ENCODE measurements around the gene DTX3.
A peak's percentile ranks its signal among the peaks of the same experiment; 100 is the strongest.

DTX3 gene

DNA sequence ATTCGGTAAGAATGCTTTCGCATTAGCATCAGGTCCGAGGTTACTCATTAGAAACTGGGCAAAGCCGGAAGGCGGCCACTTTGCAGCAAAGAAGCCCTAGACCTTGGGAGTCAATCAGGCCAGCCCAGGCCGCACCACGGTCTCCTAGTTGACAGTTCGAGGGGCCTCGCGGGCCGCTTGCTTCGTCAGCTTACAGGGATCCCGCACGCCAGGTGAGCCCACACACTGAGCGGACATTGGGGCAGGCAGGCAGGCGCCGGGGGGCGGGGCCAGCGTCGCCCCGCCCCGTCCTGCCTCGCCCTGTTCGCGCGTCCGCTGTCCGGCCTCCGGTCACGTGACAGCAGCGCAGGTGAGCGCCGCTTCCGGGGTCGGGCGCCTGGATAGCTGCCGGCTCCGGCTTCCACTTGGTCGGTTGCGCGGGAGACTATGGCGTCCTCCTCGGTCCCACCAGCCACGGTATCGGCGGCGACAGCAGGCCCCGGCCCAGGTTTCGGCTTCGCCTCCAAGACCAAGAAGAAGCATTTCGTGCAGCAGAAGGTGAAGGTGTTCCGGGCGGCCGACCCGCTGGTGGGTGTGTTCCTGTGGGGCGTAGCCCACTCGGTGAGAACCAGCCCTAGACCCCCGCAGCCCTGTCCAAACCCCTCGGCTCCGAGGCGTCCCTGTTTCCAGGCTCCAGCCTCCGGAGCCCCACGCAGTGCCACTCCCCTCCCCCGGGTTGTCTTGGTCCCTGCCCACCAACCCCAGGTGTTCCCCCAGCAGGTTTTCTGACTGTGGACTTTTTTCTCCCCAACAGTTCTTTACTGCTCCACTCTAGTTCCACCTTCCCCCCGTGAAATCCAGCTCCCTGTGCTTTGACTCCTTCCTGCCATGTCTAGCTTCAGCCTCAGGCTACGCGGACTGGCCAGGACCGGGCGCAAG lies 13.5 kb upstream of the DTX3 start, which contains the start of gene PIP4K2C:
Gene PIP4K2C (plus strand): TSS at position 329 of the 918 bp plus-strand sequence. CDS start 98 bp downstream, at position 427.
- intact Hi-C loops (cut with DNase I; ENCODE audit: low total_unique reads) = no loop called here
- H3K36me3 ChIP-seq = peaks cover 11 to 24% (median 12%) of the 10 kb centered on the region in 3 donors
- H3K27me3 ChIP-seq = no peaks in the 10 kb centered on the region
- no peaks in the 10 kb centered on the region for H3K9me3 ChIP-seq
- TF ChIP-seq, protein P1, sequence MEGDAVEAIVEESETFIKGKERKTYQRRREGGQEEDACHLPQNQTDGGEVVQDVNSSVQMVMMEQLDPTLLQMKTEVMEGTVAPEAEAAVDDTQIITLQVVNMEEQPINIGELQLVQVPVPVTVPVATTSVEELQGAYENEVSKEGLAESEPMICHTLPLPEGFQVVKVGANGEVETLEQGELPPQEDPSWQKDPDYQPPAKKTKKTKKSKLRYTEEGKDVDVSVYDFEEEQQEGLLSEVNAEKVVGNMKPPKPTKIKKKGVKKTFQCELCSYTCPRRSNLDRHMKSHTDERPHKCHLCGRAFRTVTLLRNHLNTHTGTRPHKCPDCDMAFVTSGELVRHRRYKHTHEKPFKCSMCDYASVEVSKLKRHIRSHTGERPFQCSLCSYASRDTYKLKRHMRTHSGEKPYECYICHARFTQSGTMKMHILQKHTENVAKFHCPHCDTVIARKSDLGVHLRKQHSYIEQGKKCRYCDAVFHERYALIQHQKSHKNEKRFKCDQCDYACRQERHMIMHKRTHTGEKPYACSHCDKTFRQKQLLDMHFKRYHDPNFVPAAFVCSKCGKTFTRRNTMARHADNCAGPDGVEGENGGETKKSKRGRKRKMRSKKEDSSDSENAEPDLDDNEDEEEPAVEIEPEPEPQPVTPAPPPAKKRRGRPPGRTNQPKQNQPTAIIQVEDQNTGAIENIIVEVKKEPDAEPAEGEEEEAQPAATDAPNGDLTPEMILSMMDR (IDR thresholded peaks at IDR 0.05) = no peak
- H3K4me1 ChIP-seq = peaks cover 0 to 28% (median 14%) of the 10 kb centered on the region in 4 donors
- H3K27ac ChIP-seq = peak within 1 kb of the TSS; percentile 81 to 85
- peak; percentile 71 to 91 for DNase-seq
- H3K4me3 ChIP-seq = peak within 1 kb of the TSS; percentile 74 to 91

DNA sequence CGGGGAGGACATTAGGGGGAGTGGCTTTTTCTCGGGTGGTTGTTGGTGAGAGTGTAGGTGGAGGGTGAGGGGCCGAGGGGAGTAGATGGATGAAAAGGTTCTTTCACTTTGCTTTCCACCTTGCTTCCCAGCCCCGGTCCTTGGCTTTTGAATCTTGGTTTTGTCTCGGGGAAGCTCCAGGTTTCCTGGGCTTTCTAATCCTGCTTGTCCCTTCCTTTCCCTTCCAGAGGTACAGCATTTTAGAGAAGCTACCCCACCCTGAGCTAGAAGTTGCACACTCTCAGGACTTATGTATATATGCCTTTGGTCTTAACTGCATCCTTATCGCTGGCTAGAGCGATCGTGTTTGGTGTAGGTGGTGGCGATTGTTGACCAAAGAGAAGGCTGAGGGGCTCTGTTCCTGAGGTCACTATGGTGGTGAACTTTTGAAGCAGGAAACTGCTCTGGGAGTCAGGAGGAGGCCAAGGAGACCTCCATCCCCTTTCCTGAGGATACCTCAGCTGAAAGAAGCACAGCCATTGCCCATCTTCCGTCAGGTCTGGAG lies 12.8 kb upstream of the DTX3 start:
- peak overlapping the region; percentile 74 to 91 for H3K4me3 ChIP-seq
- no peaks in the 10 kb centered on the region for H3K27me3 ChIP-seq
- peaks cover 0 to 28% (median 15%) of the 10 kb centered on the region in 4 donors for H3K4me1 ChIP-seq
- DNase-seq = peak in 1 of 2 donors; percentile 40
- peaks cover 14 to 27% (median 18%) of the 10 kb centered on the region in 3 donors for H3K36me3 ChIP-seq
- peak overlapping the region; percentile 81 to 85 for H3K27ac ChIP-seq
- TF ChIP-seq, protein P1 (IDR thresholded peaks at IDR 0.05) = no peak
- intact Hi-C loops (cut with DNase I; ENCODE audit: low total_unique reads) = no loop called here
- no peaks in the 10 kb centered on the region for H3K9me3 ChIP-seq

- no peaks in the 10 kb centered on the region for H3K27me3 ChIP-seq
- H3K9me3 ChIP-seq = no peaks in the 10 kb centered on the region
- H3K27ac ChIP-seq = no peak overlapping the region
- TF ChIP-seq, protein P1 (IDR thresholded peaks at IDR 0.05) = no peak
- intact Hi-C loops (cut with DNase I; ENCODE audit: low total_unique reads) = no loop called here
- peaks cover 0 to 28% (median 15%) of the 10 kb centered on the region in 4 donors for H3K4me1 ChIP-seq
- DNase-seq = no peak
- H3K4me3 ChIP-seq = no peak overlapping the region
- H3K36me3 ChIP-seq = peaks cover 16 to 30% (median 23%) of the 10 kb centered on the region in 3 donors
Observed at GRCh38 chr12:57592551-57593165, 12.0 kb upstream of the DTX3 start.

GRCh38 chr12:57593187-57593586 lies 11.4 kb upstream of the DTX3 start:
- H3K36me3 ChIP-seq = peaks cover 16 to 36% (median 23%) of the 10 kb centered on the region in 3 donors
- TF ChIP-seq, protein P1 (IDR thresholded peaks at IDR 0.05) = no peak
- DNase-seq = no peak
- no peaks in the 10 kb centered on the region for H3K9me3 ChIP-seq
- intact Hi-C loops (cut with DNase I; ENCODE audit: low total_unique reads) = no loop called here
- no peaks in the 10 kb centered on the region for H3K27me3 ChIP-seq
- H3K27ac ChIP-seq = no peak overlapping the region
- H3K4me1 ChIP-seq = peaks cover 0 to 28% (median 15%) of the 10 kb centered on the region in 4 donors
- H3K4me3 ChIP-seq = no peak overlapping the region

- Histone ChIP-seq H3K27ac (no peak overlapping the region), H3K4me1 (peaks cover 0 to 17% (median 10%) of the 10 kb centered on the region in 4 donors), H3K36me3 (peaks cover 25 to 67% (median 55%) of the 10 kb centered on the region in 3 donors), H3K27me3 (no peaks in the 10 kb centered on the region), H3K9me3 (no peaks in the 10 kb centered on the region), H3K4me3 (no peak overlapping the region)
- TF ChIP-seq, protein P1 (IDR thresholded peaks at IDR 0.05) = no peak
- DNase-seq = no peak
- intact Hi-C loops (cut with DNase I; ENCODE audit: low total_unique reads) = no loop called here
Observed at GRCh38 chr12:57600395-57600794, 4.2 kb upstream of the DTX3 start.

Measured in tibial artery (tissue), 4 donors.